Endothelial cell of umbilical vein (primary cell): ENCODE measurements around the gene ARPC1A. TPM values are rescaled to one million over a fixed set of nuclear protein-coding genes. Genes with fewer than 3 reads are reported as not detected.
"Not testable (repeated sequence)": the region's sequence is repeated elsewhere in the genome, so short reads cannot be mapped to it uniquely, and the experiment has no call there.

Experiments
- BruUV-seq: library from RNA; stranded (reverse); fragments of 400-500 nt; replicated peaks from 2 replicates; lab custom pipeline; 2021; lab: Mats Ljungman, UMichigan
- CTCF ChIA-PET: fragments of 300-600, 350-600 bp; sonication (Branson Sonifier 250); formaldehyde crosslinking; loops from one replicate; lab custom pipeline; 2021; ENCODE audit warnings: antibody characterized with exemption, inconsistent platforms; lab: Charles Lee
- POLR2A ChIA-PET: fragments of 300-600, 350-600 bp; sonication (Branson Sonifier 250); formaldehyde crosslinking; loops from one replicate; lab custom pipeline; 2021; ENCODE audit warnings: antibody characterized with exemption, inconsistent platforms; lab: Charles Lee
- DNase-seq: peaks from one replicate; pipeline ENCODE4 v3.0.0-alpha.2; 2011; ENCODE audit warnings: low read depth, low spot score
- FAIRE-seq: peaks from 2 replicates; lab custom pipeline; 2011; peaks lifted over from hg19 to GRCh38; lab: Jason Lieb, UNC
- H2AFZ ChIP-seq: 2 replicates; pipeline ENCODE4 v1.6.0; 2012; ENCODE audit warnings: low read depth, low read length, control low read depth, inconsistent platforms
- H3K27ac ChIP-seq: 2 replicates; pipeline ENCODE4 v1.5.1; 2011; ENCODE audit warnings: low read depth, mild to moderate bottlenecking, control low read depth, low read length, moderate library complexity; ENCODE audit not compliant: insufficient read depth
- H3K27me3 ChIP-seq, 2 experiments: 2 replicates each; pipeline versions ENCODE4 v1.6.0 to v1.6.1; 2011; ENCODE audit warnings: low read length in 2 of 2, mixed read lengths in 1 of 2; ENCODE audit not compliant: control insufficient read depth in 2 of 2, insufficient read depth in 2 of 2
- H3K36me3 ChIP-seq, 2 experiments: 2 replicates in 1 of 2; 3 replicates in 1 of 2; pipeline ENCODE4 v1.5.1; 2011; ENCODE audit warnings: low read length in 2 of 2, mild to moderate bottlenecking in 1 of 2, moderate library complexity in 1 of 2; ENCODE audit not compliant: control insufficient read depth in 2 of 2, insufficient read depth in 2 of 2; ENCODE audit errors: extremely low read depth in 1 of 2
- H3K4me1 ChIP-seq: 3 replicates; pipeline ENCODE4 v1.5.1; 2011; ENCODE audit warnings: mild to moderate bottlenecking, low read length; ENCODE audit not compliant: control insufficient read depth, insufficient read depth; ENCODE audit errors: extremely low read depth
- H3K4me2 ChIP-seq: 2 replicates; pipeline ENCODE4 v1.6.1; 2011; ENCODE audit warnings: low read length, control low read depth, mixed read lengths; ENCODE audit not compliant: insufficient read depth
- H3K4me3 ChIP-seq, 3 experiments: fragments of 200-600 bp in 1 of 3; sonication (generic), shearing (Covaris generic) in 1 of 3; replicated peaks in 1 of 3; 2 replicates each; pipeline ENCODE4 v1.5.1; 2011 to 2016; ENCODE audit warnings: control low read depth in 3 of 3, low read length in 3 of 3, mild to moderate bottlenecking in 2 of 3, inconsistent platforms in 1 of 3, low read depth in 1 of 3, moderate library complexity in 1 of 3; ENCODE audit not compliant: insufficient read depth in 1 of 3
- H3K79me2 ChIP-seq: 2 replicates; pipeline ENCODE4 v1.6.0; 2012; ENCODE audit warnings: low read length, inconsistent platforms; ENCODE audit not compliant: control insufficient read depth, insufficient read depth
- H3K9ac ChIP-seq: replicated peaks from 2 replicates; pipeline ENCODE3; 2011; ENCODE audit warnings: low read length, control low read depth; ENCODE audit not compliant: insufficient read depth; ENCODE audit errors: extremely low read depth
- H3K9me1 ChIP-seq: replicated peaks from 3 replicates; pipeline ENCODE4 v1.6.0; 2011; ENCODE audit warnings: mild to moderate bottlenecking, low read length; ENCODE audit not compliant: control insufficient read depth, insufficient read depth; ENCODE audit errors: extremely low read depth
- H3K9me3 ChIP-seq: replicated peaks from 2 replicates; pipeline ENCODE4 v1.5.1; 2012; ENCODE audit warnings: low read length, inconsistent platforms; ENCODE audit not compliant: control insufficient read depth, insufficient read depth
- H4K20me1 ChIP-seq: replicated peaks from 2 replicates; pipeline ENCODE3; 2011; ENCODE audit warnings: mild to moderate bottlenecking, low read length; ENCODE audit not compliant: control insufficient read depth, insufficient read depth; ENCODE audit errors: extremely low read depth
- EZH2 ChIP-seq: IDR thresholded peaks from 2 replicates; pipeline ENCODE4 v1.6.1; 2012; ENCODE audit warnings: borderline replicate concordance, low read depth, mild to moderate bottlenecking, moderate library complexity, low read length, inconsistent platforms; ENCODE audit not compliant: severe bottlenecking
- GATA2 ChIP-seq: IDR thresholded peaks from 2 replicates; pipeline ENCODE4 v1.7.0; 2011; ENCODE audit warnings: low read depth, mild to moderate bottlenecking, moderate library complexity, mixed read lengths, low read length; ENCODE audit not compliant: insufficient read length, insufficient read depth
- JUN ChIP-seq: IDR thresholded peaks from 2 replicates; pipeline ENCODE4 v1.6.1; 2011; ENCODE audit warnings: borderline replicate concordance, low read depth; ENCODE audit not compliant: insufficient read length, insufficient read depth
- MYC ChIP-seq: IDR thresholded peaks from one replicate; pipeline ENCODE4 v1.6.1; 2011; ENCODE audit warnings: mild to moderate bottlenecking, low read depth, low read length
- POLR2A ChIP-seq: IDR thresholded peaks from 2 replicates; pipeline ENCODE4 v1.6.1; 2012; ENCODE audit warnings: low read depth, mild to moderate bottlenecking, control low read depth, low read length
- POLR2AphosphoS5 ChIP-seq: IDR thresholded peaks from 2 replicates; pipeline ENCODE4 v1.6.1; 2012; ENCODE audit warnings: low read depth, mild to moderate bottlenecking, control low read depth, low read length, moderate library complexity; ENCODE audit not compliant: insufficient read depth
- dilution Hi-C: fragments of 300-500 bp; cut with MboI; formaldehyde crosslinking; loops from one replicate; pipeline ENCODE4 v1.15.0; 2019; ENCODE audit warnings: low sequenced_read_pairs; ENCODE audit not compliant: extremely low pct_ligation_motif_present
- intact Hi-C: fragments of 100-400 bp; cut with micrococcal nuclease; formaldehyde crosslinking; loops from one replicate; pipeline ENCODE4 v1.10.0; 2022
- polyA plus RNA-seq, 4 experiments: library from polyadenylated mRNA; depleted of rRNA in 3 of 4; stranded (reverse) in 3 of 4; unstranded in 1 of 4; fragments of >200 nt; gene quantifications; 2 replicates each; pipeline versions ENCODE4 v1.2.1 to v1.2.3, GENCODE V29; 2011 to 2012; ENCODE audit warnings: missing spikeins in 1 of 4
- total RNA-seq: library from RNA; stranded (reverse); gene quantifications from 2 replicates; pipeline ENCODE4 v1.2.3, GENCODE V29; 2021
- TF ChIP-seq, protein P1 (sequence below): IDR thresholded peaks from 2 replicates; pipeline ENCODE4 v1.6.1; 2011; ENCODE audit not compliant: insufficient read depth, insufficient read length
- TF ChIP-seq, protein P2 (sequence below), 2 donors: IDR thresholded peaks; 1 replicate in 1 of 2; 2 replicates in 1 of 2; pipeline ENCODE4 v1.5.1; 2011; ENCODE audit warnings: low read length in 2 of 2, mild to moderate bottlenecking in 2 of 2, moderate library complexity in 2 of 2, control low read depth in 1 of 2, inconsistent platforms in 1 of 2, low read depth in 1 of 2; ENCODE audit not compliant: insufficient read depth in 1 of 2; ENCODE audit errors: extremely low read depth in 1 of 2

ARPC1A gene
- total and polyA plus RNA-seq, 2 donors (not counting 3 experiments of a cell fraction or from before 2014, with no cell fraction given): 200 to 243 TPM

DNA sequence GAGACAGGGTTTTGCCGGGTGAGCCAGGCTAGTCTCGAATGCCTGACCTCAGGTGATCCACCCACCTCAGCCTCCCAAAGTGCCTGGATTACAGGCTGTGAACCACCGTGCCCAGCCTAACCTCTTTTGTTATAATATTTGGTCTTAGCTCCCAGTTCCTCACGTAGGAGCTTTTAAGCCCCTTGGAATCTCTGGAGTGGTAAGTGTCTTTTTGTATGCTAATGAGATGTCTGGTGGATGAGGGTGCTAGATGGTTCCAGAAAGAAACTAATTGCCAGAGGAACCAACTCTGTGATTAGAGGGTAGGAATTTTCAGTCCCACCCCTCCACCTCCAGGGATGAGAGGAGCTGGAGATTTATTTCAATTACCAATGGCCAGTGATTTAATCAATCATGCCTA, 5.3 kb upstream of the ARPC1A start:
- FAIRE-seq: no peak
- TF ChIP-seq, protein P1, sequence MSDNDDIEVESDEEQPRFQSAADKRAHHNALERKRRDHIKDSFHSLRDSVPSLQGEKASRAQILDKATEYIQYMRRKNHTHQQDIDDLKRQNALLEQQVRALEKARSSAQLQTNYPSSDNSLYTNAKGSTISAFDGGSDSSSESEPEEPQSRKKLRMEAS: no peak
- TF ChIP-seq GATA2 (no peak), POLR2A (no peak), POLR2AphosphoS5 (no peak), MYC (no peak), EZH2 (no peak), JUN (no peak)
- TF ChIP-seq, protein P2, sequence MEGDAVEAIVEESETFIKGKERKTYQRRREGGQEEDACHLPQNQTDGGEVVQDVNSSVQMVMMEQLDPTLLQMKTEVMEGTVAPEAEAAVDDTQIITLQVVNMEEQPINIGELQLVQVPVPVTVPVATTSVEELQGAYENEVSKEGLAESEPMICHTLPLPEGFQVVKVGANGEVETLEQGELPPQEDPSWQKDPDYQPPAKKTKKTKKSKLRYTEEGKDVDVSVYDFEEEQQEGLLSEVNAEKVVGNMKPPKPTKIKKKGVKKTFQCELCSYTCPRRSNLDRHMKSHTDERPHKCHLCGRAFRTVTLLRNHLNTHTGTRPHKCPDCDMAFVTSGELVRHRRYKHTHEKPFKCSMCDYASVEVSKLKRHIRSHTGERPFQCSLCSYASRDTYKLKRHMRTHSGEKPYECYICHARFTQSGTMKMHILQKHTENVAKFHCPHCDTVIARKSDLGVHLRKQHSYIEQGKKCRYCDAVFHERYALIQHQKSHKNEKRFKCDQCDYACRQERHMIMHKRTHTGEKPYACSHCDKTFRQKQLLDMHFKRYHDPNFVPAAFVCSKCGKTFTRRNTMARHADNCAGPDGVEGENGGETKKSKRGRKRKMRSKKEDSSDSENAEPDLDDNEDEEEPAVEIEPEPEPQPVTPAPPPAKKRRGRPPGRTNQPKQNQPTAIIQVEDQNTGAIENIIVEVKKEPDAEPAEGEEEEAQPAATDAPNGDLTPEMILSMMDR (IDR thresholded peaks at IDR 0.05; ENCODE audit: extremely low read depth in 1 of 2, insufficient read depth in 1 of 2, low read depth in 1 of 2, low read length in 2 of 2): no peak
- H4K20me1 ChIP-seq: no peaks in the 10 kb centered on the region
- peaks cover 14% of the 10 kb centered on the region for H3K4me1 ChIP-seq
- no peak overlapping the region for H3K4me2 ChIP-seq
- H3K36me3 ChIP-seq: no peaks in the 10 kb centered on the region
- no peak overlapping the region for H2AFZ ChIP-seq
- DNase-seq: no peak
- H3K27me3 ChIP-seq: no peaks in the 10 kb centered on the region
- H3K9ac ChIP-seq: no peak overlapping the region
- H3K27ac ChIP-seq: no peak overlapping the region
- no peak overlapping the region for H3K4me3 ChIP-seq
- no TSS peak for BruUV-seq
- H3K9me1 ChIP-seq: no peaks in the 10 kb centered on the region
- H3K79me2 ChIP-seq: no peaks in the 10 kb centered on the region
- ChIA-PET CTCF (interaction anchor here (1.9 kb wide), 1 partner anchor 284 kb away, joined by 5 read pairs; no protein-coding TSS in a partner anchor), POLR2A (no interaction called here)
- no peaks in the 10 kb centered on the region for H3K9me3 ChIP-seq
- dilution Hi-C loops: no loop called here
- intact Hi-C loops: no loop called here

DNA sequence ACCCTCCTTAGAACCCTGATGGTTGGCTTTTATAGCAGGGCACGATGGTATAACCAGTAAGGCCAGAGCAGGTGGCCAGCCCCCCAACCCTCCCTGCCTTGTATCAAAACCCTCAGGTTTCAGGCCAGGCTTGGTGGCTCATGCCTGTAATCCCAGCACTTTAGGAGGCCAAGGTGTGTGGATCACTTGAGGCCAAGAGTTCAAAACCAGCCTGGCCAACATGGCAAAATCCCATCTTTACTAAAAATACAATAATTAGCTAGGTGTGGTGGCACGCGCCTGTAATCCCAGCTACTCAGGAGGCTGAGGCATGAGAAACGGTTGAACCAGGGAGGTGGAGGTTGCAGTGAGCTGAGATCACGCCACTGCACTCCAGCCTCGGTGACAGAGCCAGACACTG, 3.0 kb upstream of the ARPC1A start:
- H3K27me3 ChIP-seq, H3K9me3 ChIP-seq, BruUV-seq, H3K36me3 ChIP-seq, DNase-seq, FAIRE-seq, H3K27ac ChIP-seq, intact Hi-C loops, H3K4me2 ChIP-seq, H3K4me3 ChIP-seq, H3K9ac ChIP-seq, POLR2A ChIA-PET, H3K9me1 ChIP-seq, H4K20me1 ChIP-seq, dilution Hi-C loops, H2AFZ ChIP-seq: not testable (repeated sequence)
- H3K79me2 ChIP-seq: peaks cover 19% of the 10 kb centered on the region
- CTCF ChIA-PET: interaction anchor here (1.2 kb wide), 1 partner anchor 279 kb away, joined by 3 read pairs; no protein-coding TSS in a partner anchor
- H3K4me1 ChIP-seq: peaks cover 23% of the 10 kb centered on the region
